Mucosa of descending colon (tissue), 3 donors: ENCODE results near the gene RRP8. TPM values are rescaled to one million over a fixed set of nuclear protein-coding genes. Genes with fewer than 3 reads are reported as not detected.

Source experiments
- ATAC-seq: fragments of 200-7000 bp; cut with Tn5 transposase; one replicate; pipeline ENCODE4 v1.9.1; 2020; ENCODE audit warnings: mild to moderate bottlenecking, moderate library complexity
- DNase-seq, 3 donors: peaks; one replicate each; pipeline ENCODE4 v3.0.0-alpha.2; 2020
- H3K36me3 ChIP-seq: fragments of 200-600 bp; one replicate; pipeline ENCODE4 v1.8.0; 2021; ENCODE audit warnings: low read depth, mild to moderate bottlenecking
- H3K4me1 ChIP-seq: fragments of 200-600 bp; one replicate; pipeline ENCODE4 v1.8.0; 2021; ENCODE audit warnings: low read depth, mild to moderate bottlenecking
- H3K4me3 ChIP-seq: fragments of 200-600 bp; one replicate; pipeline ENCODE4 v1.8.0; 2021; ENCODE audit warnings: mild to moderate bottlenecking
- H3K9me3 ChIP-seq: fragments of 200-600 bp; one replicate; pipeline ENCODE4 v1.8.0; 2021; ENCODE audit warnings: mild to moderate bottlenecking
- intact Hi-C, 2 donors: fragments of 100-400 bp; cut with DNase I in 1 of 2; cut with micrococcal nuclease in 1 of 2; formaldehyde crosslinking; loops; one replicate each; pipeline versions ENCODE4 v1.11.0 to v1.11.1; 2022; cut with DNase I, micrococcal nuclease
- total RNA-seq, 3 donors: library from RNA; stranded (reverse); fragmentation: NEBNext Ultra II Directional in 2 of 3; extraction: Animal tissue kit (Norgen Biotek cat#: 25700) in 2 of 3; gene quantifications; one replicate each; pipeline versions ENCODE4 v1.2.1 to v1.2.4, GENCODE V29; 2021 to 2023
- TF ChIP-seq, protein P1 (sequence below): fragments of 200-600 bp; IDR thresholded peaks from one replicate; pipeline ENCODE4 v1.8.0; 2022; ENCODE audit warnings: antibody characterized with exemption, mild to moderate bottlenecking
- donor health status: DM: no; HTN: no; CAD: no; lungs with moderate emphysema.
- donor health status: DM: no; HTN: no; CAD: no.
- donor health status: DM: no; HTN: yes; CAD: no.

Gene RRP8
- total RNA-seq, 3 donors from 2014 or later = 20.5 to 33.7 (median 20.7) TPM

- ATAC-seq (no peak), DNase-seq (no peak)
- H3K4me1 ChIP-seq = no peaks in the 10 kb centered on the region
- TF ChIP-seq, protein P1, sequence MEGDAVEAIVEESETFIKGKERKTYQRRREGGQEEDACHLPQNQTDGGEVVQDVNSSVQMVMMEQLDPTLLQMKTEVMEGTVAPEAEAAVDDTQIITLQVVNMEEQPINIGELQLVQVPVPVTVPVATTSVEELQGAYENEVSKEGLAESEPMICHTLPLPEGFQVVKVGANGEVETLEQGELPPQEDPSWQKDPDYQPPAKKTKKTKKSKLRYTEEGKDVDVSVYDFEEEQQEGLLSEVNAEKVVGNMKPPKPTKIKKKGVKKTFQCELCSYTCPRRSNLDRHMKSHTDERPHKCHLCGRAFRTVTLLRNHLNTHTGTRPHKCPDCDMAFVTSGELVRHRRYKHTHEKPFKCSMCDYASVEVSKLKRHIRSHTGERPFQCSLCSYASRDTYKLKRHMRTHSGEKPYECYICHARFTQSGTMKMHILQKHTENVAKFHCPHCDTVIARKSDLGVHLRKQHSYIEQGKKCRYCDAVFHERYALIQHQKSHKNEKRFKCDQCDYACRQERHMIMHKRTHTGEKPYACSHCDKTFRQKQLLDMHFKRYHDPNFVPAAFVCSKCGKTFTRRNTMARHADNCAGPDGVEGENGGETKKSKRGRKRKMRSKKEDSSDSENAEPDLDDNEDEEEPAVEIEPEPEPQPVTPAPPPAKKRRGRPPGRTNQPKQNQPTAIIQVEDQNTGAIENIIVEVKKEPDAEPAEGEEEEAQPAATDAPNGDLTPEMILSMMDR = no peak
- intact Hi-C loops = no loop called here
- H3K9me3 ChIP-seq = no peaks in the 10 kb centered on the region
- H3K4me3 ChIP-seq = no peak overlapping the region
- no peaks in the 10 kb centered on the region for H3K36me3 ChIP-seq
Measured at GRCh38 chr11:6566704-6567370, 36.6 kb downstream of the RRP8 start.

DNA sequence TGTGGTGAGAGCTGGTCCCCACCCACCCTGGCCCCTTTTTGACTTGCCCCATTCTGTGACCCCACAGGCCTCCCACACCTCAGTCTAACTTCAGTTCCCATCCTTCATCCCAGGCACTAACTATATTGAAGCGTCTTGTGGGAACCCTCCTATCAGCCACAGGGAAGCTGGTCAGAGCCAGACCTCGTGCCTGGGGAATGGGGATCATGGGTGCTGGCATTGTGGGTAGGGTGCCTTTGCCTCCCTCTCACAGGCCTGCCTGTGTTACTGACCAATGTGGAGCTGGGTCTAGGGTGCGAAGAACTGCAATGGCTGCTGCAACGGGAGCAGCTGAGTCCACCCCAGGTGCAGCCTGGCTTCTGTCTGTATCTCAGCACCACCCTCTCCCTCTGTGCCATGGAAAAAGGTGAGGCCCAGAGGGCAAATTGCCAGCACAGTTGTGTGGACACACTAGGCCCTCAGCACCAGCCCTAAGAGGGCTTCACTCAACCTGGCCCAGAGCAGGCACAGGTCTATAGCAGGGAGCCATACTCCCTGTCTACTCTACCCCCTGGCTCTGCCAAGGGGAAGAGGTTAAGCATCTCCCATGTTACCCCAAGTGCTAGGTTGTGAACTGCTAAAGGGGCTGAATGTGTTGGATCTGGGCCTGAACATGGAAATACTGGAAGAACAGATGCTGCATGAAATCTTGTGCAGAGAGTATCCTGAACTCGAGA, 37.3 kb downstream of the RRP8 start:
- Histone ChIP-seq H3K9me3 (no peaks in the 10 kb centered on the region), H3K4me3 (no peak overlapping the region), H3K4me1 (no peaks in the 10 kb centered on the region), H3K36me3 (no peaks in the 10 kb centered on the region)
- no peak for ATAC-seq
- intact Hi-C loops = no loop called here
- DNase-seq = no peak
- TF ChIP-seq, protein P1 = no peak

GRCh38 chr11:6565325-6565724, 38.1 kb downstream of the RRP8 start:
- ATAC-seq (no peak), DNase-seq (no peak)
- Histone ChIP-seq H3K36me3 (no peaks in the 10 kb centered on the region), H3K4me1 (no peaks in the 10 kb centered on the region), H3K4me3 (no peak overlapping the region), H3K9me3 (no peaks in the 10 kb centered on the region)
- TF ChIP-seq, protein P1 = no peak
- intact Hi-C loops = no loop called here

- no peaks in the 10 kb centered on the region for H3K9me3 ChIP-seq
- DNase-seq = no peak
- no peak for ATAC-seq
- H3K36me3 ChIP-seq = no peaks in the 10 kb centered on the region
- H3K4me1 ChIP-seq = no peaks in the 10 kb centered on the region
- intact Hi-C loops = no loop called here
- TF ChIP-seq, protein P1 = no peak
- H3K4me3 ChIP-seq = no peak overlapping the region
Measured at GRCh38 chr11:6563667-6564066, 39.7 kb downstream of the RRP8 start.

- H3K9me3 ChIP-seq = no peaks in the 10 kb centered on the region
- TF ChIP-seq, protein P1 = no peak
- intact Hi-C loops = no loop called here
Measured at GRCh38 chr11:6563121-6563619, 40.2 kb downstream of the RRP8 start.

More at GRCh38 chr11:6563121-6563619, 40.2 kb downstream of the RRP8 start:
- H3K4me1 ChIP-seq = no peaks in the 10 kb centered on the region
- no peaks in the 10 kb centered on the region for H3K36me3 ChIP-seq
- ATAC-seq = no peak
- no peak overlapping the region for H3K4me3 ChIP-seq
- DNase-seq = no peak
